GM19452 (cell line): ENCODE measurements around the gene PRR30.

ENCODE experiments used
- ATAC-seq: cut with Tn5 transposase; IDR thresholded peaks from one replicate; pipeline ENCODE4 v1.9.1; 2021; ENCODE audit not compliant: unreplicated experiment

The PRR30 gene

GRCh38 chr2:27100036-27100435, 39.2 kb downstream of the PRR30 start:
- ATAC-seq, result no peak

GRCh38 chr2:27099334-27099955, 39.8 kb downstream of the PRR30 start:
- no peak for ATAC-seq

GRCh38 chr2:27097341-27097740, 41.9 kb downstream of the PRR30 start:
- ATAC-seq, result no peak

- no peak for ATAC-seq
Observed at GRCh38 chr2:27096748-27097297, 42.4 kb downstream of the PRR30 start.

GRCh38 chr2:27095745-27096651, 43.2 kb downstream of the PRR30 start:
- no peak for ATAC-seq

- ATAC-seq, result no peak
Observed at GRCh38 chr2:27095427-27095744, 43.8 kb downstream of the PRR30 start.

- no peak for ATAC-seq
Observed at GRCh38 chr2:27094353-27094984, 44.7 kb downstream of the PRR30 start.

GRCh38 chr2:27093430-27094352, 45.5 kb downstream of the PRR30 start:
- ATAC-seq, result no peak

GRCh38 chr2:27092696-27093429, 46.3 kb downstream of the PRR30 start:
- ATAC-seq, result no peak

GRCh38 chr2:27091746-27092695, 47.2 kb downstream of the PRR30 start:
- no peak for ATAC-seq

- no peak for ATAC-seq
Observed at GRCh38 chr2:27089111-27089954, 49.9 kb downstream of the PRR30 start.

GRCh38 chr2:27088634-27089033, 50.6 kb downstream of the PRR30 start:
- ATAC-seq, result no peak

GRCh38 chr2:27087823-27088410, 51.3 kb downstream of the PRR30 start:
- no peak for ATAC-seq
